ENCODE results near the gene TBX6. TPM values are rescaled to one million over a fixed set of nuclear protein-coding genes. Genes with fewer than 3 reads are reported as not detected.
"Not testable (repeated sequence)": the region's sequence is repeated elsewhere in the genome, so short reads cannot be mapped to it uniquely, and the experiment has no call there.

Gene TBX6
- total RNA-seq, 4 donors from 2014 or later = 0.29 to 0.92 (median 0.67) TPM

- Histone ChIP-seq H3K27me3 (no peaks in the 10 kb centered on the region), H3K9me3 (no peaks in the 10 kb centered on the region), H3K4me3 (no peak overlapping the region), H3K36me3 (peaks cover 0 to 43% of the 10 kb centered on the region in 2 donors), H3K27ac (no peak overlapping the region), H3K4me1 (peaks cover 14 to 17% of the 10 kb centered on the region in 2 donors)
- DNase-seq (no peak), ATAC-seq (no peak)
- in situ Hi-C loops (cut with MboI; ENCODE audit: low sequenced_read_pairs in 4 of 4) (loop anchor here in 2 of 4 donors (5.0 to 25.0 kb wide), 2 partner anchors 67 to 293 kb away; partner anchors contain the start of gene ZNF771 (in 1 of the 2)), intact Hi-C loops (cut with DNase I; ENCODE audit: low total_unique reads) (no loop called here)
- no peak for TF ChIP-seq CTCF (IDR thresholded peaks at IDR 0.05 in 4 of 5, conservative IDR thresholded peaks at IDR 0.05 in 1 of 5)
Observed at GRCh38 chr16:30119428-30119827, 27.7 kb upstream of the TBX6 start.

- Histone ChIP-seq H3K9me3 (no peaks in the 10 kb centered on the region), H3K4me3 (no peak overlapping the region), H3K4me1 (peaks cover 11 to 14% of the 10 kb centered on the region in 2 donors), H3K27ac (no peak overlapping the region), H3K27me3 (no peaks in the 10 kb centered on the region), H3K36me3 (peaks cover 0 to 50% of the 10 kb centered on the region in 2 donors)
- TF ChIP-seq CTCF (IDR thresholded peaks at IDR 0.05 in 4 of 5, conservative IDR thresholded peaks at IDR 0.05 in 1 of 5) = no peak
- no peak for TF ChIP-seq POLR2A (IDR thresholded peaks at IDR 0.05)
- no peak for ATAC-seq
- no peak for DNase-seq
- intact Hi-C loops (cut with DNase I; ENCODE audit: low total_unique reads) = no loop called here
- in situ Hi-C loops (cut with MboI; ENCODE audit: low sequenced_read_pairs in 4 of 4) = loop anchor here in 2 of 4 donors (5.0 to 25.0 kb wide), 2 partner anchors 65 to 295 kb away; partner anchors contain the start of gene ZNF771 (in 1 of the 2)
Observed at GRCh38 chr16:30117768-30118167, 26.0 kb upstream of the TBX6 start.

GRCh38 chr16:30116291-30117207 lies 24.8 kb upstream of the TBX6 start:
- intact Hi-C loops (cut with DNase I; ENCODE audit: low total_unique reads) = no loop called here
- no peak for ATAC-seq
- no peak overlapping the region for H3K4me3 ChIP-seq

GRCh38 chr16:30115238-30115637 lies 23.5 kb upstream of the TBX6 start:
- Histone ChIP-seq H3K27me3 (no peaks in the 10 kb centered on the region), H3K9me3 (no peaks in the 10 kb centered on the region), H3K4me3 (no peak overlapping the region), H3K27ac (no peak overlapping the region), H3K4me1 (no peaks in the 10 kb centered on the region), H3K36me3 (peaks cover 0 to 50% of the 10 kb centered on the region in 2 donors)
- no peak for DNase-seq
- intact Hi-C loops (cut with DNase I; ENCODE audit: low total_unique reads) = no loop called here
- TF ChIP-seq POLR2A (IDR thresholded peaks at IDR 0.05) = no peak
- TF ChIP-seq CTCF (IDR thresholded peaks at IDR 0.05 in 4 of 5, conservative IDR thresholded peaks at IDR 0.05 in 1 of 5) = no peak
- no peak for ATAC-seq
- in situ Hi-C loops (cut with MboI; ENCODE audit: low sequenced_read_pairs in 4 of 4) = loop anchor here in 2 of 4 donors (5.0 to 25.0 kb wide), 2 partner anchors 63 to 297 kb away; partner anchors contain the start of gene ZNF771 (in 1 of the 2)

More at GRCh38 chr16:30116291-30117207, 24.8 kb upstream of the TBX6 start:
- no peaks in the 10 kb centered on the region for H3K9me3 ChIP-seq
- no peak for DNase-seq
- TF ChIP-seq CTCF (IDR thresholded peaks at IDR 0.05 in 4 of 5, conservative IDR thresholded peaks at IDR 0.05 in 1 of 5) (no peak), POLR2A (IDR thresholded peaks at IDR 0.05) (no peak)
- H3K27ac ChIP-seq = no peak overlapping the region
- peaks cover 0 to 50% of the 10 kb centered on the region in 2 donors for H3K36me3 ChIP-seq
- peaks cover 5% of the 10 kb centered on the region in 2 donors for H3K4me1 ChIP-seq
- no peaks in the 10 kb centered on the region for H3K27me3 ChIP-seq
- in situ Hi-C loops (cut with MboI; ENCODE audit: low sequenced_read_pairs in 4 of 4) = loop anchor here in 2 of 4 donors (5.0 to 25.0 kb wide), 2 partner anchors 64 to 296 kb away; partner anchors contain the start of gene ZNF771 (in 1 of the 2)

GRCh38 chr16:30114833-30115232 lies 23.1 kb upstream of the TBX6 start:
- in situ Hi-C loops (cut with MboI; ENCODE audit: low sequenced_read_pairs in 4 of 4) = loop anchor here in 2 of 4 donors (5.0 to 25.0 kb wide), 2 partner anchors 63 to 297 kb away; partner anchors contain the start of gene ZNF771 (in 1 of the 2)
- H3K4me1 ChIP-seq; H3K27ac ChIP-seq; ATAC-seq; H3K27me3 ChIP-seq; intact Hi-C loops (cut with DNase I; ENCODE audit: low total_unique reads); H3K4me3 ChIP-seq; DNase-seq; H3K9me3 ChIP-seq: not testable (repeated sequence)
- H3K36me3 ChIP-seq = peaks cover 0 to 49% of the 10 kb centered on the region in 2 donors
